HG03064 (cell line): Measurements from ENCODE around the gene FBLIM1.

Experiments
- ATAC-seq: cut with Tn5 transposase; IDR thresholded peaks from one replicate; pipeline ENCODE4 v1.9.1; 2021; ENCODE audit warnings: low read depth; ENCODE audit not compliant: unreplicated experiment

Gene FBLIM1

DNA sequence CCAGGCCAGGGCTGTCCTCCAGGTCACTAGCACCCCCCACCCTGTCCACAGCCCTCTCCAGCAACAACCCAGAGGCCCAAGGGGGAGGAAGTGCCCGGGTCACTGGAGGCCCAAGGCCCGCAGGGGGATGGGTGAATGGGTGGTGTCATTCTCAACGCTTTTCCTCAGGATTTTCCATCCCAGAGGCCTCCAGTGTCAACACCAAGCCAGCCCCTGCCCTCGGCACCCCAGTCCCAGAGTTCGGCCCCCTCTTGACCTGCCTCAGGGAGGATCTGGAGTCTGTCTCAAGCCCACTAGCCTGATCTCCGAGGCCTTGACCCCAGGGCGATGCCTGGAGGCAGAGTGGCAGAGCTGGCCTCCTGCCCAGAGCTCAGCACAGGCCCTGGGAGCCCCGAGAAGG, 11.2 kb upstream of the FBLIM1 start:
- ATAC-seq = no peak

DNA sequence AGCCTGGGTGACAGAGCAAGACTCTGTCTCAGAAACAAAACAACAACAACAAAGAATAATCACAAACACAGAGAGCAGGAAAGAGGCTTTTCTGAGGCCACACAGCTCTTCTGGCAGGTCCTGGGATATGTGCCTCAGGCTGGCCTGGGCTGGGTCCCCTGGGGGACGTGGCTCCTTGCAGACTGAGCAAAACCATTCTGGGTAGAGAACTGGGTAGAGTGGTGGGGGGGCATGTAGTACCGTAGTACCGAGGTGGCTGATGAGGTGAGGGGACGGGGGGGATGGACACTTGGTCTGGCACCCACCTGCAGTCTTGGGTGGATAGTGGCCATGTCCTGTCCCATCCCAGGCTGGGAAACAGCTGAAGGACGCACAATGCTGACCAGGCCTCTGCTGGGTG, 10.3 kb upstream of the FBLIM1 start:
- no peak for ATAC-seq

DNA sequence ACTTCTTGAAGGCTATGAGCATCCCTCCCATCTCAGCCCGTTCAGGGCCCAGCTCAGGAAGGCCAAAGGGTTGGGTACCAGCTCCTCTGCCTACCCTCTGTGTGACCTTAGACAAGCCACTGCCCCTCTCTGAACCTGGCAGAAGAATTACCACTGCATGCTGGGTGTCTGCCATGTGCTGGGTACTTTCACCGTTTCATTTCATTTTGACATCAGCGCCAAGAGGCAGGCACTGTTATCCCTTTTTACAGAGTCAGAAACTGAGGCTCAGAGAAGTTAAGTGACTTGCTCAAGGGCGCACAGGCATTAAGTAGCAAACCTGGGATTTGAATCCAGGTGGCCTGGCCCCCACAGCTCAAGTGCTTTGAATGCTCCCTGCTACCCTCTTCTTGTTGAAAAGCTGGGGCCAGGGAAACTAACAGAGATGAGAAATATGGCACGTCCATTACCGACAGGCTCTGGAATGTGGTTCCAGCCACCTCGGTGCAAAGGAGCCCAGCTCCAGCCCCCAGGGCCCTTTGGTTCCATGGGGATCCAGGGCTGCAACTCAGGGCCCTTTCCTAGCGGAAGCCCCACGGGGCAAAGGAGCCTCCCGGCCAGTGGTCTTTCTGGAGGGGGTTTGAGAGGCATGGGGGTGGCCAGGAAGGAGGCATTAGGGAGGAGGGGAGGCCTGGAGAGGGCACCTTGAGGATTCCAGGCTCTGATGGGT, 9.8 kb upstream of the FBLIM1 start:
- ATAC-seq = no peak

DNA sequence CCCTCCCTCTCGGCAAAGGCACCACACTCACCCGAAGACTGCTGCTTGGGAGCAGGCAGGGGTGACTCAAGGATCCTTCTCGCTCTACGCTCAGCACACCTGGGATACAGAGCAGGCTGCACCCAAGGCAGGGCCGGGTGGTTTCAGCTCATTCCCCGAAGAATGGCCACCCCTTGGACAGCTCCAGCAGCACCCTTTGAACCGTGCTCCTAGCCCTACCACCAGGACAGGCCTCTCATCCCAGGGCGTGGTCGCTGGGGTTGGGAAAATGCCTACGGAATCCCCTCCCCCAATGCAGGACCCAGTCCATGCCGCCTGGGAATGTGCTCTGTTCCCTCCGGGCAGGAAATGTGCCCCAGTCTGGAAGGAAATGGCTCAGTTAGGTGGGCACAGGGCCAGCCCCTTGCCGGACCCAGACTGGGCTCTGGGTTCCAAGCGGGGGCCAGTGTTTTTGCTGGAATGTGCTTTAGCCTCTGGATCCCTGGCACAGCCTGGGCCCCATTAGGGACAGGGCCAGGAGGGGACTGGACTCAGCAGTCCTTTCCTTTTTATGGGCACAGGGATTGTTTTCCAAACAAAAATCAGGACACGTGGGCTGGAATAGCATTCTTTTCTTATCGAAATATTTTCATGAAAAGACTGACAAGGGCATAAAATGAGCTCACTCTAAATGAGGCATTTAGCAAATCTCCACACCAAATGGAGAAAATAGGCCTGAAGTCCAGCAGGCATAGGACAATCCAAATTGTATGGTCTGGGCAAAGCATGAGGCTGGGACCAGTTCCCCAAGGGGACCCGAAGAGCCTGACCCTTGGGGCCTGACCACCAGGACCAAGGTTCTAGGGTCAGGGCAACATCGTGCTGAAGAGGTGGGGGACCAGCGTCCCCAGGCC, 8.9 kb upstream of the FBLIM1 start:
- ATAC-seq = no peak

DNA sequence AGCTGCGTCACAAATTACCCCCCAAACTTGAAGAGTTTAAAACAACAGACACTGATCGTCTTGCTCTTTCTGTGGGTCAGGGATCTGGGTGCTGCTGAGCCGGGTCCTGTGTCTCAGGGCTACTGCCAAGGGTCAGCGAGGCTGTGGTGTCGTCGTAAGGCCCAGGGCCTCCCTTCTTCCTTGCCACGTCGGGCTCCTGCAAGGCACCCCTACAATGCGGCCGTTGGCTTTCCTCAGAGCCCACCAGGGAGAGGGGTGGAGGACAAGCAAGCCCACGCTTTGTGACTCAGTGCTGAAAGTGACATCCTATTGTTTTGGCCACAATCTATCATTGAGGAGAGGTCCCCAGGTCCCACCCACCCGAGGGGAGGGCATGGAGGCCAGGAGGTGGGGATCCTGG, 7.7 kb upstream of the FBLIM1 start:
- ATAC-seq = no peak

DNA sequence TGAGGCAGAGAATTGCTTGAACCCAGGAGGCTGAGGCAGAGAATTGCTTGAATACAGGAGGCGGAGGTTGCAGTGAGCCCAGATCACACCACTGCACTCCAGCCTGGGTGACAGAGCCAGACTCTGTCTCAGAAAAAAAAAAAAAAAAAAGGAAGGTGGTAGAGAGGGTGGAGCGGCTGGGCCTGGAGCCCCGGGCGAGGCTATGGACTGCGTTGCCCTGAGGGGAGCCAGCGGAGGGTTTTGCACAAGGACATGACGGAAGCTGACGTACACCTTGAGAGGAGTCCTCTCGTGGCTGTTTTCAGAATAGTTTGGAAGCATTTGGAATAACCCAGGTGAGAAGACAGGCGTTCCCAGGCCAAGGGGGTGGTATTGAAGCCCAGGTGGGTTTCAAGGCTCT, 6.9 kb upstream of the FBLIM1 start:
- no peak for ATAC-seq

DNA sequence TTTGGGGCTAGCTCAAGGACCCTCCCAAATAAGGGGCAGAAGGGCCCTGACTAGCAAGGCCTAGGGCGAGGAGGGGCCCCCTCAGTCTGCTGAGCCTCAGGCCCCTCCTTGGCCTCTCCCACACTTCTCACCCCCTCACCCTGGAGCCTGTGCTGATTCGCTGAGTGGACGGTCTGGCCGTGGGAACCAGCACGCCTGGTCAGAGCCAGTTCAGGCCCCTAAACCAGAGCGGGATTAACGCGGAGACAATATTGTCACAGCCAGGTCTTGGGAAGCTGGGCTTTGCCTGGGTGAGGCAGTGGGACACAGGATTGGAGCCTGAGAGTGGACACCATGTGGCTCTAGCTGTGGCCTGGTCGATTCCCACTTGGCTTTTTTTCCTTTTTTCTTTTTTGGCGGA, 4.8 kb upstream of the FBLIM1 start:
- ATAC-seq = no peak

DNA sequence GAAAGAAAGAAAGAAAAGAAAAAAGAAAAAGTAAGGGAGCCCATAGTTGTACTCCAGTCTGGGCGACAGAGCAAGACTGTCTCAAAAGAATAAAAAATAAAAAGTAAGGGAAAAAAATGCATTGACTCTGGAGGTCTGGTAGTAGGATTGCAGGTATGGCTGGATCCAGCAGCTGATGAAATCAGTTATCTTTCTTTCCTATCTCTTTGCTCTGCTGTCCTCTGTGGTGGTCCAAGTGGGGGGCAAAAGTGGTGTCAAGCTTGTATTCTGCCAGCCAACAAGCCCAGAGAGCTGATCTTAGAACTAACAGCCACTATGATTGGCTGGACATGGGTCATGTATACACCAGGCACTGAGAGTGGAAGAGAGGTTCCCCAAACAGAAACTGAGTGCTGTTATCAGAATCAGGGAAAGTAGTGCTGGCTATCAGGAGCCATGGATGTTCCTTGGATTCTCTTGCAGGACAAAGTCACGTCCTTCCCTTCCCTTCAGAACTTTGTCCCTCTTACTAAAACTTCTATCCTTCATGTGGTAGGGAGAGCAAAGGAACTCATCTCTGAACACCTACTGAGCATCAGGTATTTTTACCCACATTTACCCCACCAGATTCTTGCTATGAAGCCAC, 3.5 kb upstream of the FBLIM1 start:
- ATAC-seq = no peak

DNA sequence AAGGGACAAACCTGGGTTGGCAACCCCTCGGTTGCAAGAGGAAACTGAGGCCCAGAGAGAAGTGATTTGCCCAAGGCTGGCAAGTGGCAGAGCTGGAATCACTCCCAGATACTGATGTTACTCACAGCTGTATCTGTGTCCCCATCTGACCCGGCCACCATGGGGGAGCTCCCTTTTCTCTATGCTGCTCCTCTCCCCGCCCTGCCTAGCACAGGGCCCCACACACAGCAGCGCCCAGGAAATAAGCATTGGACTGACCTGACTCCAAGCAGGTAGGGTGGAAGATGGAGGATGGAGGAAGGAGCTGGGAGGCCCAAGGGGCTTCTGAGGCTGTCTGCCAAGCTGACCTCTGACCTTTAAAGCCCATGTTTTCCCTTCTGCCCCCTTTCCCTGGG, 3.0 kb upstream of the FBLIM1 start:
- no peak for ATAC-seq

DNA sequence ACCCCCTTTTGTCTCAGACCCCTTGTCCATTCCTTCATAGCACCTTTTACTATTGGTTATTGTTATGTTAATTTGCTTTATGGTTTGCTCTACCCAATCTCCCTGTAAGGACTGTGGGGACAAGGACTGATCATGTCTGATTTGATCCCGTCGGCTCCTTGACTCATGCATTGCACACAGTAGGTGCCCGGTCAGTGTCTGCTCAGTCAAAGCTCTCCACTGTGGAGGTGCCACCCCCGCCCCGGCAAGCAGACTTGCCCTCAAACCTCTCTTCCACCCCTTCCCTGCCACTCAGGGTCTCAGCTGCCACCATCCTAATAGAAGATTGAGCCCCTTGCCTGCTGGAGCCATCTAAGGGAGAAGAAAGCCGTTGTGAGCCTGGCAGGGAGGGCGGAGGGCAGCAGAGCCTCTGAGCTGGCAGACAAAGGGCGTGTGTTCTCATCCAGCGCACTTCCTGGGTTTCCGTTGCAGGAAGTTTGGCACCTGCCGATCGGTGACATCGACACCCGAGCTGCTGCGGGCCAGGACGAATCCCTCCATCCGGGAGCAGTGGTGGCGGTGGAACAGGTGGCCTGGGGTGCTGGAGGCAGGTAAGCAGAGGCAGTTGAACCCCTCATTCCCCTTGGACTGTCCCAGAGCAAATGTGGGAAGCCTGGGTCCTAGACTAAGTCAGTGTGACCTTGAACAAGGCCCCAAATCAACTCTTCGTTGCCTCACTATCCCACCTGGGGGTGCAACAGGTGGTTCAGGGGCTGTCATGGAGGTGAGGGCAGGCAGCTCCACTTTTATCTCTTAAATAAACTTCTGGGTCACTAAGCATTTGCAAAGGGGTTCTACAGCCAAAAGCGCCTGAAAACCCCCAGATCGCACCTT, 2.2 kb upstream of the FBLIM1 start:
- no peak for ATAC-seq

DNA sequence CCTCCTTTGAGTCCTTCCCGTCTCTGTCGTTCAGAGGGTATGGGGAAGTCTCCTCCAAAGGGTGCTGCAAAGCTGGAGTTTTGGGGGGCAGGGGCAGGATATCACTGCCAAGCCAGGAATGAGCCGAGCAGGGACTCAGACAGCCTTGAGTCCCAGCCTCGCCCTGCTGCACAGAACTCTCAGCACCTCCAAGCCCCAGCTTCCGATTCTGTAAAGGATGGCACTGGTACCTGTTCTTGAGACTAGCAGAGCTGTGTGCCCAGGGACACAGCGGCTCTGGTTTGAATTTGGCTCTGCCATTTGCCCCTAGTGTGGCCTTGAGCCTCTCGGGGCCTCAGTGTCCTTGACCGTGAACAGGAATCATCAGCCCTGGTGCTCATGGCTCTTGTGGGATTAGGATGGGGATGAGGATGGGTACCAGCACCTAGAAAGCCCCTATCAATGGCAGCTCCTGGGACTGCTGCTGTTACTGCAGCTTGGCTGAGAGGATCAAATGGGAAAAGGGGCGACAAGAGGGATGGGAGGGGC, 1.5 kb upstream of the FBLIM1 start:
- no peak for ATAC-seq

DNA sequence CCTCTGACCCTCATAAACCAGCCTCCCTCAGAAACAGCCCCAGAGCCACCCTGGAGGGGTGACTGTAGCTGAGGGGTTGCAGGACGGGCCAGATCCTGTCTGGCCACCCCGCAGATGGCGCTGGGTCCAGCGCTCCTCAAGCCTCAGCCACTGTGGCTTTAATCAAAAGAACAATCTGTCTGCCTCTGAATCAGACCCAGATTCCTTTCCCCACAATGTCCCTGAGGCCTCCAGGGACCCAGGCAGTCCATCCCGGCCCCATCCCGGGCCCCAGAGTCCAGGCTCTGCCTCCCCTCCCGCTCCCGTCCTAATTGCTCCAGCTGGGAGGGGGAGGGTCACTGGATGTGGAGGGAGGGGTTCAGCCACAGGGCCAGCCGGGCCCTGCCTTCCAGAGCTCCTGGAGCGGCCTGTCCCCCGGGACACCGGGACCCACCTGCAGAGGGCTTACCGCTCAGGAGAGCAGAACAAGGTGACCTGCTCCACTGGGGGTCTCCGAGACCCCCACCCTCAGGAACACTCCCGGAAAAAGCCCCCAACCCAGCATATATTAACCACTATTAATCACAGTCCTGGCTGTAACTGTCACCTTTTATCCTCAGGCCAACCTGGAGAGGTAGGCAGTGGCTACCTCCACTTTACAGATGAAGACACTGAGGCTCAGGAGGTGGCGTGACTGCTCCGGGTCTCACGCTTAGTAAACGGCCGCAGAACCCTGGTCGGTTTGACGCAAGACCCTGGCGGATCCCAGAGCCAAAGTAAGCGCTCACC, 836 bp upstream of the FBLIM1 start:
- ATAC-seq = no peak

DNA sequence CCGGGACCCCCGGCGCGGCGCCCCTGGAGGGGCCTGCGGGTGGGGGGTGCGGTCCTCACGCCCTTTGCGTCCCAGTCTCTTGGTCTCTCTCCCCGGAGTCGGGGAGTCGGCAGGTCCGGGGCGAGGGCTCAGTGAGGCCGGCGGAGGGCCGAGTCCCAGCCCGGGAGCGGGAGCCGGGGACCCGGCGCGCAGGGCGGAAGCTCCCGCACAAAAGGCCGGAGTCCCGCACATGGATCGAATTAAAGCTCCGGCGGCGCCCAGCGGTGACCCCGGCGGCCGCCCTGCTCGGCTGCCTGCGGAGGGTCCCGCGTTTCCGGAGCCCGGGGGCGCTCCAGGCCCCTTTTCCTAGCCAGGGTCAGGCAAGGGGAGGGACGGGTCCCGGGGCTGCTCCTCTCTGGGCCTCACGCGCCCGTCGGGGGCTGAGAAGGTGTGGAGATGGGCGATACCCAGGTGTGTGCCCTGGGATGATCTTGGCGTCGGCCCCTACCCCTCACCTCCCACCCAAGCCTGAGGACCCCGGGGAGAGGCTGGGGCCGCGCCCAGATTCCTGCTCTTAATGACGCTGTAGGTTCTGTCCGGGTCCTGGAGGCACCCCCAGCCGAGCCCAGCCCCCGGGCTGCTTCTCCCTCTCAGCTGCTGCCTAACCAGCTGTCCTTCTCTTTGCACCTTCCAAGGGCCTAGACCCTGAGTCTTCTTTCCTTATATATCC, 512 bp downstream of the FBLIM1 start:
- no peak for ATAC-seq

DNA sequence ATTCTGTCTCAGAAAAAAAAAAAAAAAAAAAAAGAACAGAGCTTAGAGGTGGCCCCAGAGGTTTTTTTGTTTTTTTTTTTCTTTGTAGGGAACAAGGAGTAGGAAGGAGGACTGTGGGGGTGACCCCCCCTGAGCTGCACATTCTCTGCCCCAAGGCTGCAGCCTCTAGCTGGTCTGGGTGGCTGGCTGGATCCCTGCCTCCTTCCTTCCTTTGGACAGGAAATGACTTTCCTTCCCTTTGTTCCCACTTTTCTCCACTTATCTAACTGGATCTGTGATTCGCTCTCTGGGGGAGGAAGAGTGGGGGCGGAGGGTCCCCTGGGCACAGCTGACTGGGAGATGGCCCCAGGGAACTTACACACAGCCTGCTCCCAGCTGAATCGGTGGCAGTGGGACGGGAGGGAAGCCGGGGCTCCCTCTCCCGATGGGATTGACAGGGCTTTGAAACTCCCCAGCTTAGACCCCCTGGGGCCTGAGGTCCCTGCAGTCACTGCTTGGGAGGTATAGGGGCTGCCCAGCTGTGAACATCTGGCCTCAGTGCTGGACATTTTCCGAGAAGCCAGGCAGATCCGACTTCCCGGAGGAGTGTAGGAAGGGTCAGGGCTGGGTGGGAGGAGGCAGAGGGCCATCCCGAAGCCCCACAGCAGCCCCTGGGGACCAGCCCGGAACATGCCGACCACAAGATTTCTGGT, 2.1 kb downstream of the FBLIM1 start:
- ATAC-seq = no peak

DNA sequence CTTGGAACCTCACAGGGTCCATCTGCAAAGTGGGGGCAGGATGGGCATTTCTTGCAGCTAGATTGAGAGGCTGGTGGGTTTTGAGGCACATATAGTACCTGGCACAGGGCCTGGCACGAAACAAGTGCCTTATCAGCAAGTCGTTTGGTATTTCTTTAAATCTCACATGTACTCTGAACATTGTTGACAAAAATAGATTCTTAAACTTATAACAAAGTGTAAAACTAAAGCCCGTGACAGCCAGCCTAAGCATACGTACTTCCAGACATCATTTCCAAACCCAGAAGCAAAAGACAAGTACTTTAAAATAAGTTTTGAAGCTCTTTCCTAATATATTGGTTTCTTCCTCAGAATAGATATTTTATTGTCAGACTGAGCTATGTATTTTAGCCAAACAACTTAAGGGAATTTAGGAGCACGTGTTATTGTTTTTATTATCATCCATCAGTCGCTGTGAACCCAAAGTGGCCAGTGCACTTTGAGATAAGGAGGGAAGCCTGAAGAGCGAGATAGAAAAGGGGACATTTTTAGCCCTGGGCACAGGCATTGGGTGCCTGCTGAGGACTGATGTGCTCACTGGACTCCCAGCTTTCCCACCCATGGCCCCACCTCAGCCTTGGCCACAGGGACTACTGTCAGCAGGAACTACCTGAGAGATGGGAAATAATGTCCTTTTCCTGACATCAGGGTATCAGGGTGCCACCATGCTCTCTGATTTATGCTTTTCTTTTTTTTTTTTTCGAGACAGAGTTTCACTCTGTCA, 3.0 kb downstream of the FBLIM1 start:
- no peak for ATAC-seq

DNA sequence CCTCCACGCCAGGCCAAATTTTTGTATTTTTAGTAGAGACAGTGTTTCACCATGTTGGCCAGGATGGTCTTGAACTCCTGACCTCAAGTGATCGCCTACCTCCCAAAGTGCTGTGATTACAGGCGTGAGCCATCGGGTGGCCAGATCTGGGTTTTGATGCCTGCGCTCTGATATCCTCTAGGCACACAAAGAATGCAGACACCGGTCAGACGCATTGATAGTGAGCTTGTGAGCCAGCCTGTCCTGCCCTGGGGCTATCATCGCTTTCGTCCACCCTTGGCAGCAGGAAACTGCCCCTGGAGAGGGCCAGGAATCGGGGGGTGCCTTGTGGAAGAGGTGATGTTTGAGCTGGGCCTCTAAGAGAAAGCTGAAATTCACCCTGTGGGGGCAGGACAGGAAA, 4.0 kb downstream of the FBLIM1 start:
- no peak for ATAC-seq

DNA sequence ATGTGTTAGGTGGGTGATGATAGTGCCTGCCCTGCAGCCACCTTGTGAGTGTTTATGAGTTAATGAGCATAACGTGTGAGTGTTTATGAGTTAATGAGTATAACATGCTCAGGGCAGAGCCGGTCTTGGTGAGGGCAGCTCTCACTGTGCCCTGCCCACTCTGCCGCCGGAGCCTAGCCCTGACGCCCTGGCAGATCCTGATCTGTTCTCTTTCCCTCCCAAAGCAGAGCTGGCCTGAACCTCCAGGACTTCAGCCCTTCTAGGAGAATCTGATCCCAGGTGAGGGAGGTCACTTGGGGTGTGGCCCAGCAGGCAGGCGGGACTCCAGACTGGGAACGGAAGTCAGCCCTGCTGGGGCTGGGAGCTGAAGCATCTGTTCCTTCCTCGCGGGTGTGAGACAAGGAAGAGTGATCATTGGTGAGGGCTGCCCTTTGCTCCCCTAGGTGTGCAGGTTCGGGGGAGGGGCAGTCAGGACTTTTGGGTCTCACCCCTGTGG, 5.7 kb downstream of the FBLIM1 start:
- ATAC-seq = no peak

DNA sequence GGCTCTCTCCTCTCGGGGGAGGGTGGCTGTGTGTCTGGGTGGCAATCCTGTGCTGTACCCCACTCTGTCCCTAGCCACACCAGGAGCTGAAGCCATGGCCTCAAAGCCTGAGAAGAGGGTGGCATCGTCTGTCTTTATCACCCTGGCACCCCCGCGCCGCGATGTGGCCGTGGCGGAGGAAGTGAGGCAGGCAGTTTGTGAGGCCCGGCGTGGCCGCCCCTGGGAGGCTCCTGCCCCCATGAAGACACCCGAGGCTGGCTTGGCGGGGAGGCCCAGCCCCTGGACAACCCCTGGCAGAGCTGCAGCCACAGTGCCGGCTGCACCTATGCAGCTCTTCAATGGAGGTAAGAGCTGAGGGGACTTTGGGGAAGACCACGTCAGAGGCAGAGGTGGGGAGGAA, 6.3 kb downstream of the FBLIM1 start:
- no peak for ATAC-seq
